Hematopoietic multipotent progenitor cell treated with erythropoietin and hydrocortisone succinate and interleukin-3 and kit ligand, for 8 days (in vitro differentiated cells): Measurements from ENCODE around the gene GZMB.
"Not testable (repeated sequence)": the region's sequence is repeated elsewhere in the genome, so short reads cannot be mapped to it uniquely, and the experiment has no call there.

Experiments
- DNase-seq: peaks from one replicate; pipeline ENCODE4 v3.0.0-alpha.2; 2015

Gene GZMB, protein sequence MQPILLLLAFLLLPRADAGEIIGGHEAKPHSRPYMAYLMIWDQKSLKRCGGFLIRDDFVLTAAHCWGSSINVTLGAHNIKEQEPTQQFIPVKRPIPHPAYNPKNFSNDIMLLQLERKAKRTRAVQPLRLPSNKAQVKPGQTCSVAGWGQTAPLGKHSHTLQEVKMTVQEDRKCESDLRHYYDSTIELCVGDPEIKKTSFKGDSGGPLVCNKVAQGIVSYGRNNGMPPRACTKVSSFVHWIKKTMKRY

DNA sequence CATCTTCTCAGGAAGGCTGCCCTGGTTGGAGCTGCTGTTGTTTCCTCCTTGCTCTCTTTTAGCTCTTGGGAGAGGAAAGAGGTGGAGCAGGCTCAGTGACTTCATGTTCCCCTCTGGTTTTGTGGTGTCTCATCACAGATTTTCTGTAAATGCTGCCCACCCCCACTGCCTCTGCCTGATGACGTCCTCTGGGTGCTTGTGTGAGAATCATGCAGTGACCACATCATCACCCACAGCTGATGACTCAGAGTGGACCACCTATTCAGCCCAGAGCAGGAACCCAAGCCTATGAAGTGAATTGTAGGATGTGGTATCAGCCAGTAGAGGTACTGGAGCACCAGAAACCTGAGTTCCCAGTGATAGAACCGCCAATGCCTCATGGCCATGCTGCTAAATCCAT, at the start of gene GZMB:
TSS of gene GZMB (minus strand) at position 33 of the 400 bp plus-strand sequence. CDS start at position 3, 30 bp downstream.
- DNase-seq = no peak

DNA sequence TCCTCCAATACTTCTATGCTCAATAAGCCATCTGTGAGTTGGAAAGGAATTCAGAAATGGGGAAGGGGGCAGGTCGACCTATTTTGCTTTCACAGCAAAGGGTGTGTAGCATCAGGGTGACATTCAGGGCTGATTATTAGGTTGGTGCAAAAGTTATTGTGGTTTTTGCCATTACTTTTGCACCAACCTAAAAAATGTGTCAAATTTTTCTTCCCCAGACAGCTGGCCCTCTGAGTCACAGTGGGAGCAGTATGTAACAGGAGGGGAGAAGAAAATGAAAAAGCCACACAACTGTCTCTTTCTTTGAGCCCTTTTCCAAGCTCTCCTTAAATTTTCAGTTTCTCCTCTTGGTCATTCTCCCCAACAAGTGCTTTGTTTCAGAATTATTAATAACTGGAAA, 47.1 kb upstream of the GZMB start:
- DNase-seq = no peak

DNA sequence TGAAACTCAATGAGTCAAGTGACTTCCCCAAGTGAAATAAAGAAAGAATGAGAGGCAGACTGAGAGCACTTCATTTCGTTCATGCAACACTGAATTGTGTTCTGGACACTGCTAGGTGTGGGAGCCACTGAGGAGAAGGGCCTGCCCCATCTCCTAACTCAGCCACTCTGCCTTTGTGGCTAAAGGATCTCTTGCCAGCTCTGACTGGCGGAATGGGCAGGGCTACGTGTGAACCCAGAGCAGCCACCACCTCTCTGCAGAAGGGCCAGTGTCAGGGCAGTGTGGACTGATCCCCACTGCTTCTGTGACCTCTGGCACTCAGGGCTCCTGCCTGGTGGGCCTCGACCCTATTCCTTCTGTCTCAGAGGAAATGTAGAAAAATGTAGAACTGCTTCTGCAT, 46.5 kb upstream of the GZMB start:
- DNase-seq = no peak

DNA sequence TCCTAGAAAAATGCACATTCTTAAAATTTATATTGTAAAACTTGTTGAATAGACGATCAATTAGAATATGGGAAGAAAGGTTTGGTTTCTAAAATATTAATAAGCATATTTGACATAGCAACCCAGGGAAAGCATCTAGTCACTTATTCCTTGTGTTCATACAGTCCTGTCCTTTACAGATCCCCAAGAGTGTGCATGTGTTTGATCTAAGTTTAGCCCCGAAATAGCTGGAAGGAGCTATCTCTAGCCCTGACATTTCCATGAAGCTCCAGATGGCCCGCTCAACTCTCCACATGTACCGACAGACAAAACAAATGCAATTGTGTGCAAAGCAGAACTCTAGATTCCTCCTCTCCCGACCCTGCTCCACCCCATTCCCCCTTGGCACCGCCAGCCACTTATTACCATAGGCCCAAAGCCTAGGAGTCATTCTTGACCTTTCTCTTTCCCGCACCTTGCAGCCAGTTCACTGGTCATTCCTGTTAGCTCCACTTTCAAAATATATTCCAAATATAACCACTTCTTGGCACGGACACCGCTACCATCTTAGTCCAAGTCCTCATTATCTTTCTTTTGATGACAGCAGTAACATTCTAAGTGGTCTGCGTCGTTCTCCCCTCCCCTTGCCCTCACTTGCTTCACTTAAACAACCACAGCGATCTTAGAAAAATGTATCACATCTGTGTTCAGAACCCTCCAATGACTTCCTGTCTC, 45.4 kb upstream of the GZMB start:
- no peak for DNase-seq

DNA sequence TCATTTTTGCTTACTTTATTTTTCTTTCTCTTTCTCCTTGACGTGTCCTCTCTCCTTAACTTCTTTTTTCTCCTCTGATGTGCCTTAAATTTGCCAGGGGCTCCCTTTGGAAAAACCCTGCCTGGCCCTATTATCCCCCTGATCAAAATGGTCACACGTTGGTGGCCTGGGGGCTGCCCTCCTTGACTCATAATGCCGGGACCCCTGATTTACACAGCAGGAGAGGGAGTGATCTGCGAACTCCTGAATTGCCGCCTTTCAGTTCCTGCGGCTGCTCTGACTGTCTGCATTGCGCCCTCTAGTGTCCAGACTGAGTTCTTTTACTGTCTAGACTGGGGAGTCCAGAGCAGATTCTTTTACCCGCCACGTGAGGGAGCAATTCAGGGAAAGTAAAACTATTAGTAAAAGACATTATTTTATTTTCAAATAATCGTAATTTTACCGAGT, 44.8 kb upstream of the GZMB start:
- peak; percentile 94 for DNase-seq

DNA sequence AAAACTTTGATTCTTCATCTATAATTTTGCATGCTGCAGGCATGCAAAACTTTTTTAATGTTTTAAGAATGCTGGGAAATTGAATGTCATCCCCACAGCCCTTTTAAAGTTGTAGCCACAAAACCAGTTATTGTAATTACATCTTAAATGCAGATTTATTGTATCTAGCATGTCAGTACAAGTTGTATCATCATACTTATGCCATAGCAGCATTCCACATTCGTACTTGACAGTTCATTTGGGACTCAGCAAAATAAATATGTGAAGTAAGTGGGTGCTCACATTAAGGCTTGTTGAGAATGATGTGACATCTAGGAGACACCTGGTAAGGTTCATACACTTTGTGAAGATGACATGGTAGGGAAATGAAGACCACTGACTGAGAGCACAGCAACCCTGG, 44.0 kb upstream of the GZMB start:
- no peak for DNase-seq

DNA sequence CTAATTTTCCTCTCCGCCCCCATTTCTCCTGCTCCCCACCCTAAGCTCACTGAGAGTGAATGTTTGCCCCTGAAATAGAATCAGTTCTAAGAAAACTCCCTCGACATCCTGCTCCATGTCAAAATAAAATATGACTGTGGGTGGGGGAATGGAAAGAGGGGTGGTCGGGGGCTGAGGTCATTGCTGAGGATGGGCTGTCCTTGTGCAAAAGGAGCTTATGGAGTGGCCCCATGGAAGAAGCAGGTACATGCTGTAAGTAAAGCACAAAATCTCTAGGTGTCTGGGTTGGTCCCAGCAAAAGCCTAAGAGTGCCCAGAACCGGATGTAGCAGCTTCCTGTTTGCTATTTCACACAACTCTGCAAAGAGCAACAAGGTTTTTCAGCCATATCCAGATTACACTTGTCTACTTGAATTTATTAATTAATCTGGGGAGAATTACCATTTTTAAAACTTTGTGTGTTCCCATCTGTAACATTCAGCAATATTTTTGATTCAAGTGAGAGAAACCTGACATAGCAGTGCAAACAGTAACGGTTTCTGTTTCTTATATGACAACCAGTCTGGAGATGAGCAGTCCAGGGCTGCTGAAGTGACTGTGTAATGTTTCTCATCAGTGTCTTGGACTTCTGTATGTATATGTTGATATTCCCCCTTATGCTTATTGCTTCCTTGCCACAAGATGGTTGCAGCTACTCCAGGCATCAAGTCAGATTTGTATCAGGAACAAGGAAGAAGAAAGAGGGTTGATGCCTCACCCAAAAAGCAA, 40.4 kb upstream of the GZMB start:
- DNase-seq = no peak

DNA sequence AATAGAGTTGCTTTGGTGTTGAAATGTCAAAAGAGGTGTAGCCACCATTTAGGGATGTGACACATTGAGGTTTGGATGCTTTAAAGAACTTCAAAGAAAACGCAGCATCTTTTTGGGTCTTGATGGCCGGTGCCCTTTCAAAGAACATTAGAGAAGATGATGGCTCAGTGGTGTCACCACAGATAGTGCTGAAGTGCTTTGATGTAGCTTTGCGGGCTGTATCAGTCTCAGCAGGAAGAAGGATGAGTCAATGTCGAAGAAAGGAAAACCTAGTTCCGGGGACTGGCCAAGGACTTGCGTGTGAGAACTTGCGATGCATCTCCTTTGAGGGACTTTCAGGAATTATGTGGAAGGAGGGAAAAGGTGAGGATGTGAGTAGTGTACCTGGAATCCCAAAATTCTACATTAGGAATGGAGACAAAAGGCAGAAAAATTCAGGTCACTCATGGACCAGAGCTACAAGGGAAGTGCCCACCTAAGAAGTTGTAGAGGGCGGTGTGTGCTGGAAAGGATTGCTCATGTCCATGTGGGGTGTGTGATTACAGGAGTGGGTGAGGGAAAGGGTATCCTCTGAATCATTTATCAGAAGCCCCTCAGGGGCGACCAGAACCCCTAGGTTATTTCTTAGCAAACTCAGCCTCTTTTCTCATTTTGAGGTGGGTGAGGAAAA, 39.7 kb upstream of the GZMB start:
- DNase-seq = no peak

DNA sequence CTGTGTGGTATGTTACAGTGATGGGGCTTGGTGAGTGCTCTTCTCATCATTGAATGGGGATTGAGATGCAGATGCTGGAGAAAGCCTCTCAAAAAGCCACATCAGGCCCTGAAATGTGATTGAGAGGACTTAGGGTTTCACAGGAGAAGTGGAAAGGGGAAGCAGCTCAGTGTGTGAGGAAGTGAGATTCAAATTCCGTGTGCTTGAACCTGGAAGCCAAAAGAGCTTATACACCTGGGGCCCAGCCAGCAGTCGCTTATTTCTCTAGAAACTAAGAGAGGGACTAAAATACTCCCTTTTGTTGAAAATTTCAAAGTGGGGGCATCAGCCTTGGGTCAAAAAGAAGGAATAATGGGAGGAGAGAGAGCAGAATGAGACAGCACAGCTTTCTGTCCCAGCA, 39.1 kb upstream of the GZMB start:
- DNase-seq = no peak

DNA sequence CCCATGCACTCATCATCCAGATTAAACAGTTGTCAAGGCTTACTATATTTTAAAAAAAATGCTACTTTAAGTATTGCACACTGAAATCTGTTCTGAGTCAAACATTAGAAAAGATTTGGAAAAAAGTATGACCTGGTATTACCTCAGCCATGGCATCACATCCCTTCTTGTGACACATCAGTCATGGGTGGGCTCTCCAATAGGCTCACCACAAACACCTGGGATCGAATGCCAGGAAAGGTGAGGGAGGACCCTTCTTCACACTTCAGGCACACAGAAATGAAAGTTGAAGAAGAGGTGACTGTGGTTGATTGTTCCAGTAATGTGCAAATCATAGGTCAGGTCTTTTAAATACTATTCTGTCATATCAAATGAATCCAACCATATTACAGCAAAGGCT, 36.6 kb upstream of the GZMB start:
- no peak for DNase-seq

DNA sequence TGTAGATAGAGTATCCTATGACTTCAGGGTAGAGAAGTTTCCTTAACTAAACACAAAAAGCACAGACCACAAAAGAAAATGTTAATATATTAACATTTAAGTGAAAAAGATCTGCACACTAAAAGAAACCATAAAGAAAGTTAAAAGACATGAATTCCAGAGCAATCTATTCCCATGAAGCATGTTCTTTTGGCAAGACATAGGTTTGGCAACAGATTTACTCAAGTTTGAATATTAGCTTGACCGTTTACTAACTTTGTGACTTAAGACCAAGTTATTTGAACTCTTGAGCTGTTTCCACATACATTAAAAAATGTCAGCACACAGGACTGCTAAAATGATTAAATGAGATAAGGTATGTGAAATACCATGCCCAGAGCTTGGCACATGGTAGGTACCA, 35.7 kb upstream of the GZMB start:
- no peak for DNase-seq

DNA sequence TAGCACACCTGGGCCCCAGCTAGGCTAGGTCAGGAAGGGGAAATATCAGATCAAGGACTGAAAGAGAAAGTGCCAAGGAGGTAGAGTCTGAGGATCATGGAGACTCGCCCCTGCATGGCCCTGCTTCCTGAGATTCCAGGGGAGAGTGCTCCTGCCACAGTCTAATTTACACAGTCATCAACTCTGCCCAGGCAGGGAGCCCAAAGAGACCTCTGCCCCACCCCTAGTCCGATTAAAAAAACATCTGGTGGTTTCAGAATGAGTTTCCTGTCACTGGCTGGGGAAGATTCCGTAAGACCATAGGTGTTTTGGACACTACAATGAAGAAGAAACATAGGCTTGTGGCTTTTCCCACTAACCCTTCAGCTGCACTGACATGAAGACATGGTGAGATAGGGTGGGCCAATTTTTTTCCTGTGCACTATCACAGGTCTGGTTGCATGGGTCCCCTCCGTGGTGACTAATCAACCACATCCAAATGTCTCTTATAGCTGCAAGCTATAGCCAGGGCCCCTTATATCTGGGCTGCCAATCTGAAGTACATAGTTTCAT, 31.5 kb upstream of the GZMB start:
- peak; percentile 69 for DNase-seq

DNA sequence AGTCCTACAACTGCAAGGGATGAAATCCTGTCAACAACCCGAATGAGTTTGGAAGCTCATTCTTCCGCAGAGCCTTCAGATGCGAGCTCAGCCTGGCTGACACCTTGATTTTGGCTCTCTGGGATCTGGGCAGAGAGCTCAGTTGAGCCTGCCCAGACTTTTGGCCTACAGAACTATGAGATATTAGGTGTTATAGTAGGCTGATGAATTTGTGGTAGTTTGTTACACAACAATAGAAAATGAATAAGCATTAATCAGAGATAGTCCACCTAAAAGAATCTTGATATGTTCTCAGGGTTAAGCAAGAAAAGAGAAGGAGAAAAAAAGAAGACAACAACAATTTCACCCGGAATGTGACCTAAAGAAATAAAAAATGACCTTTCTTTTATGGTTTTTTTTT, 30.4 kb upstream of the GZMB start:
- DNase-seq = no peak

DNA sequence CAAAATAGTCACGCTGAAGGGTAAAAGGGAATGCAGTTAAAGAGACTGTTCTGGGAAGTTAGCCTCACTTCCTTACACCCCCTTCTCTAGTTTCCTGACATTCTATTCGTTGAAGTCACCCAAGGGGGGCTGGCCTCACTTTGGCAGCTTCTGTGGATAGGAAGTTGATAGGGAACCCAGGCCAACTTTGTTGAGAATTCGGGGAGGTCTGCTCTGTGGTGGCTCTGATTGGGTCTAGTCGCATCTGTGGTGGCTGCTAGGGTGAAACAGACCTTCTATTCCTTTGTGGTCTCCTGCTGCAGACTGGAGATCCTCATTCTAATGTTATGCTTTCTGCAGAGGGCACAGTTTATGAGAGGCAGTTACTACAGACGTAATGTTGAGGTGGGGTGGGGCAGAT, 28.8 kb upstream of the GZMB start:
- peak; percentile 12 for DNase-seq

DNA sequence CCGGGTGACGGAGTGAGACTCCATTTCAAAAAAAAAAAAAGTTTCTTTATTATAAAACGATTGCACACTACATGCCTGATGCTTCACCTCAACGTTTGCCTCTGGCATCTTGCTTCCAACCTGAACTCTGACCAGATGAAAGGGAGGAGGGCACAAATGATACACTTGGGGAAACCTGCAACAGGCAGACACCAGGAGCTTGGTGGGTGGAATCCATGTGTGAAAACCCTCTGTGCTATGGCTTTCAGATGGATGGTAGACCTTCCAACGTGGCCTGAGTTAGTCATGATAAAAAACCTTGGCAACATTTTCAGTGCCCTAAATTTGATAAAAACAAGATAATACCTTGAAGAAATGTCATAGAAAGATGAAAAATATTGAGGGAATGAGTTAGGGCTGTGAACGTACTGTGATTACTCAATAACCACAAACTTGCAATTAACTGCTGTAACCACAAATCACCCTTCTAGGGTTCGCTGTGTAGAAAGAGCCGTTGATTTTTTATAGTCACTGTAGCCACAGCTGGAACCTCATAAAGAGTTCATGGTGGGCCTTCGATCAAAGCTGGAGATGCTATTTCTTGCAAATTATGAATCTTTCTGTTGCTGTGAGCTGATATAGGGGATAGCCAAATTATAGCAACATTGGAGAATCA, 26.1 kb upstream of the GZMB start:
- DNase-seq = peak; percentile 13

DNA sequence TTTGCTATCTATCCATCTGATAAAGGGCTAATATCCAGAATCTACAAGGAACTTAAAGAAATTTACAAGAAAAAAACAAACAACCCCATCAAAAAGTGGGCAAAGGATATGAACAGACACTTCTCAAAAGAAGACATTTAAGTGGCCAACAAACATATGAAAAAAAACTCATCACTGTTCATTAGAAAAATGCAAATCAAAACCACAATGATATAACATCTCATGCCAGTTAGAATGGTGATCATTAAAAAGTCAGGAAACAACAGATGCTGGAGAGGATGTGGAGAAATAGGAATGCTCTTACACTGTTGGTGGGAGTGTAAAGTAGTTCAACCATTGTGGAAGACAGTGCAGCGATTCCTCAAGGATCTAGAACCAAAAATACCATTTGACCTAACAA, 14.4 kb upstream of the GZMB start:
- DNase-seq = not testable (repeated sequence)

DNA sequence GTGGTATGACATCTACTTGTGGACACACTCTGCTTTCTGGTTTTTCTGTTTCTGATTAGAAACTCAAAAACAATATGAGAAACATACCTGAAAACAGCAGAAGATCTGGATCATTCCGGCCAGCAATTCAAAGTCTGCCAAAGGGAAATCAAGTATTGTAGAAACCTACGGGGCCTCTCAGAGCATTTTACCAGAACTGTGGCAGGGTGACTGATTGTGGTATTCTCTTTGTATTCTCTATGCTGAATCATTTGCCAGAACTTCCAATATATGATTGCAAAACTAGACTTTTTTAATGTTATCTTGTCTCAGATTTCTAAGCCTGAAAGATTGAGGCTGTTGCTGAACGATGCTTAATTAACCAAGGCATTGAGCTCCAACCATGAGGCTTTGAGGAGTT, 5.9 kb upstream of the GZMB start:
- no peak for DNase-seq

DNA sequence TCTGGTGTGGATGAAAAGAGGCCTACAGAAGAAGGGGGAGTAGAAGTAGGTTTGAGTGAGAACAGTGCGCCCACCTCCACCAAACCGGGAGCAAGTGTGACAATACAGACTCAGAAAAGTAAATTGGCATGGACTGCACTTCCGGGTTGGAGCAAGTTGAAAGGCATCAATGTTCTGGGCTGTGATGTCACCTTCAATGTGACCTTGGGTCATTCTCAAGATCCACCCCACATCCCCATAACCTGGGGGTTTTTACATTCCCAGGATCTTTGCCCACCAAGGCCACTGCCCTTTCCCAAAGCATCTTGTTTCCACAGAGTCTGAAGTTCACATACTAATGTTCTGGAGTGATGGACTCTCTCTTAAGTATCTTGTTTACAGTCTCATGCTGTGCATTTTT, 5.3 kb upstream of the GZMB start:
- no peak for DNase-seq

DNA sequence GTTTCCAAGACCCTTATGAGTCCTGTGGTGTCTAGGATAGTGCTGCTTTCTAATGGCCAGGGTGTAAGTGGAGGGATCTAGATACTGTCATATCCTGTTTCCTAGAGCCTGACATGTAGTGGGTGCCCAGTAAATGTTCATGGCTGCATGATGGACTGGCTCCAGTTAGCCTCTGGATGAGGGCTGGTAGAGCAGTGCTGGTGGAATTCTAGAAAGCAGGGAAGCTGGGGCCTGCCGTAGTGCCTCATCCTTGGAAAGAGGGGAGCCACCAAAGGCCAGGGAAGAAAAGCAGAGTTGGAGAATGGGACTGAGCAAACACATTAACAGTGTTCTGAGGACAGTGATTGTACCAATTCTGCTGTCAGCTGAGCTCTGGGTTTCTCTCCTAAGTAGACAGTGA, 637 bp downstream of the GZMB start:
- DNase-seq = no peak

DNA sequence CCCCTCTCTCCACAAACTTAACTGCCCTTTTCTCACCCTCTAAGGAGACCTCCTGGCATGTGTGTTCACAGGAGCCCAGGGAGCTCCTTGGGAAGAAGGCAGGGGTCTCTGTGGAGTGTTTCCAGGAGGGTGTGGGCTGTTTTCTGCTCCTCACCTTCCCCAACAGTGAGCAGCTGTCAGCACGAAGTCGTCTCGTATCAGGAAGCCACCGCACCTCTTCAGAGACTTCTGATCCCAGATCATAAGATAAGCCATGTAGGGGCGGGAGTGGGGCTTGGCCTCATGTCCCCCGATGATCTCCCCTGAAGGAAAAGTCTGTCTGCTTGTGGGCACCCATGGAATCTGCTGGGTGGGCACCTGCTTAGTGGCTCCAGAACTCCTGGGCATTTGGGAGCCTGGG, 1.2 kb downstream of the GZMB start:
- DNase-seq = no peak

DNA sequence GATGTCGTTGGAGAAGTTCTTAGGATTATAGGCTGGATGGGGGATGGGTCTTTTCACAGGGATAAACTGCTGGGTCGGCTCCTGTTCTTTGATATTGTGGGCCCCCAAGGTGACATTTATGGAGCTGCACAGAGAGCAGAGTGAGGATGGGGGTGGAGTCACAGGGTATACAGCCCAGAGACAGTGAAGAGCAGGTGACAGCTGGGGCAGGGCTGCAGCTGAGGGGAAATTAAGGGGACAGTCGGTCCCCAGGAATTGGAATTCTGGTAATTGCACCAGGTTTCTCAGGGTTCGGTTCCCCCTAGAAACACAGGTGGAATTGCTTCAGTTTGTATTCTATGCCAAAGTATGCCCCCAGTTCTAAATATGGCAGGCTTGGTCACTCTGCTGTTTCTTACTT, 1.7 kb downstream of the GZMB start:
- DNase-seq = no peak

DNA sequence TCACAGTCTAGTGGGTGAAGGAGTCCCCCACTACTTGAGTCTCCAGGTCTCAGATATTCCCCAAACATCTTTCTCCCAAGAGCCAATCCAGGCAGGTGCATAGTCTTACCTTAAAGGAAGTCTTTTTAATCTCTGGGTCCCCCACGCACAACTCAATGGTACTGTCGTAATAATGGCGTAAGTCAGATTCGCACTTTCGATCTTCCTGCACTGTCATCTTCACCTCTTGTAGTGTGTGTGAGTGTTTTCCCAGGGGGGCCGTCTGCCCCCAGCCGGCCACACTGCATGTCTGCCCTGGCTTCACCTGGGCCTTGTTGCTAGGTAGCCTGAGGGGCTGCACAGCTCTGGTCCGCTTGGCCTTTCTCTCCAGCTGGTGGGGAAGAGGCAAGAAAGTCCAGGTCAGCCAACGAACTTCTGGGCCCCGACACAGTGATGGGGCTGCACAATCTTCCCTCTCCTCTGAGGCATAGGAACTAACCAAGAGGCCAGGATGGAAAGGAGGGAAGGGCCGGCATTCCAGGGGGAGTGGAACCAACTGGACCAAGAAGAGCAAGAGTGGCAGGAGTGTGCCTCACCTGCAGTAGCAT, 2.1 kb downstream of the GZMB start:
- DNase-seq = no peak
